ENCODE measurements around the gene TRABD.
A peak's percentile ranks its signal among the peaks of the same experiment; 100 is the strongest.

Gene TRABD

GRCh38 chr22:50227579-50228215 lies 42.0 kb downstream of the TRABD start:
- TF ChIP-seq CTCF (conservative IDR thresholded peaks at IDR 0.05; ENCODE audit: low read depth, low read length), result no peak
- DNase-seq (ENCODE audit: low read depth), result no peak
- H3K4me3 ChIP-seq (ENCODE audit: low read length), result no peak overlapping the region

- no peak overlapping the region for H3K4me3 ChIP-seq (ENCODE audit: low read length)
- no peak for DNase-seq (ENCODE audit: low read depth)
- no peak for TF ChIP-seq CTCF (conservative IDR thresholded peaks at IDR 0.05; ENCODE audit: low read depth, low read length)
Observed at GRCh38 chr22:50228366-50228765, 42.7 kb downstream of the TRABD start.

GRCh38 chr22:50229370-50229769 lies 43.7 kb downstream of the TRABD start:
- no peak for TF ChIP-seq CTCF (conservative IDR thresholded peaks at IDR 0.05; ENCODE audit: low read depth, low read length)
- no peak overlapping the region for H3K4me3 ChIP-seq (ENCODE audit: low read length)
- no peak for DNase-seq (ENCODE audit: low read depth)

GRCh38 chr22:50232481-50233151 lies 46.9 kb downstream of the TRABD start:
- TF ChIP-seq CTCF (conservative IDR thresholded peaks at IDR 0.05; ENCODE audit: low read depth, low read length), result no peak
- no peak for DNase-seq (ENCODE audit: low read depth)
- no peak overlapping the region for H3K4me3 ChIP-seq (ENCODE audit: low read length)

GRCh38 chr22:50233223-50233622 lies 47.5 kb downstream of the TRABD start:
- no peak for TF ChIP-seq CTCF (conservative IDR thresholded peaks at IDR 0.05; ENCODE audit: low read depth, low read length)
- no peak for DNase-seq (ENCODE audit: low read depth)
- H3K4me3 ChIP-seq (ENCODE audit: low read length), result no peak overlapping the region

GRCh38 chr22:50236731-50237409 lies 51.2 kb downstream of the TRABD start:
- no peak overlapping the region for H3K4me3 ChIP-seq (ENCODE audit: low read length)
- no peak for DNase-seq (ENCODE audit: low read depth)
- TF ChIP-seq CTCF (conservative IDR thresholded peaks at IDR 0.05; ENCODE audit: low read depth, low read length), result peak; percentile 65
